ENCODE measurements around the gene MED15. TPM values are rescaled to one million over a fixed set of nuclear protein-coding genes. Genes with fewer than 3 reads are reported as not detected.

Gene MED15
- total and polyA plus RNA-seq, 2 of the 8 experiments (the other 6 are each of a cell fraction or from before 2014, with no cell fraction given), result 28.3 to 57.1 TPM

- Histone ChIP-seq H2AK5ac (ENCODE audit: low read depth, low read length) (no peak overlapping the region), H2AFZ (ENCODE audit: low read length) (no peak overlapping the region), H3K79me2 (ENCODE audit: control insufficient read depth in 1 of 2, insufficient read depth in 2 of 2, low read length in 2 of 2) (no peaks in the 10 kb centered on the region), H4K91ac (replicated peaks; ENCODE audit: insufficient read length, low read length) (no peak overlapping the region), H3K18ac (ENCODE audit: extremely low read depth, low read length) (no peak overlapping the region), H2BK20ac (ENCODE audit: low read length) (no peak overlapping the region), H3K4me3 (ENCODE audit: extremely low read depth in 1 of 4, insufficient read depth in 2 of 4, low read depth in 3 of 4, low read length in 4 of 4) (no peak overlapping the region), H3K27me3 (replicated peaks in 1 of 4; ENCODE audit: control insufficient read depth in 3 of 4, extremely low read depth in 1 of 4, insufficient read depth in 3 of 4, low read length in 3 of 4) (no peaks in the 10 kb centered on the region), H3K4me2 (ENCODE audit: insufficient read depth in 1 of 2, low read depth in 2 of 2, low read length in 2 of 2) (no peak overlapping the region), H2BK120ac (replicated peaks; ENCODE audit: low read depth, low read length) (no peak overlapping the region), H3K56ac (replicated peaks; ENCODE audit: insufficient read length, low read depth, low read length) (no peak overlapping the region), H2BK15ac (ENCODE audit: low read length) (no peak overlapping the region), H3K9me3 (ENCODE audit: insufficient read depth in 2 of 2, low read depth in 1 of 2, low read length in 1 of 2) (no peaks in the 10 kb centered on the region), H3K23ac (ENCODE audit: insufficient read length) (no peak overlapping the region), H3K23me2 (ENCODE audit: low read depth, low read length) (no peaks in the 10 kb centered on the region), H3K79me1 (ENCODE audit: low read depth, low read length) (no peaks in the 10 kb centered on the region), H3K27ac (ENCODE audit: low read depth, low read length) (no peak overlapping the region), H4K20me1 (replicated peaks in 1 of 2; ENCODE audit: control insufficient read depth in 1 of 2, insufficient read depth in 2 of 2, low read length in 2 of 2) (no peaks in the 10 kb centered on the region), H4K8ac (ENCODE audit: extremely low read depth, insufficient read depth, low read length) (no peak overlapping the region; the same call in 1 of the 2 replicates), H3K36me3 (ENCODE audit: control insufficient read depth in 2 of 4, insufficient read depth in 4 of 4, low read length in 3 of 4) (no peaks in the 10 kb centered on the region), H4K5ac (ENCODE audit: insufficient read length, low read depth, low read length) (no peak overlapping the region), H3K4ac (replicated peaks; ENCODE audit: insufficient read length, low read depth, low read length) (no peak overlapping the region), H3K9ac (replicated peaks in 1 of 4; ENCODE audit: extremely low read depth in 1 of 4, low read depth in 3 of 4, low read length in 3 of 4) (no peak overlapping the region), H3K4me1 (replicated peaks in 1 of 4; ENCODE audit: control insufficient read depth in 3 of 4, insufficient read depth in 4 of 4, low read length in 3 of 4) (no peaks in the 10 kb centered on the region), H2BK5ac (ENCODE audit: low read depth, low read length) (no peak overlapping the region), H3K14ac (ENCODE audit: insufficient read length) (no peak overlapping the region), H2BK12ac (ENCODE audit: low read depth, low read length) (no peak overlapping the region)
- FAIRE-seq, result no peak
- no peak for DNase-seq (ENCODE audit: low read depth in 1 of 2, low spot score in 2 of 2)
- ChIA-PET CTCF (ENCODE audit: partially characterized antibody) (interaction anchor here (0.6 to 2.9 kb wide), 4 partner anchors 10 to 986 kb away, joined by 3 to 14 read pairs (median 3); no protein-coding TSS in a partner anchor), POLR2A (ENCODE audit: partially characterized antibody) (interaction anchor here (1.3 kb wide), 1 partner anchor 12 kb away, joined by 3 read pairs; no protein-coding TSS in a partner anchor)
- TF ChIP-seq RNF2 (IDR thresholded peaks at IDR 0.05; ENCODE audit: borderline replicate concordance, low read depth, low read length, missing control alignments, poor library complexity, severe bottlenecking) (no peak), ZNF274 (IDR thresholded peaks at IDR 0.05; ENCODE audit: borderline replicate concordance, extremely low read depth, low read length) (no peak), GTF2F1 (IDR thresholded peaks at IDR 0.05; ENCODE audit: borderline replicate concordance, low read depth, low read length) (no peak), MAFK (IDR thresholded peaks at IDR 0.05; ENCODE audit: low read depth, low read length) (no peak), RFX5 (IDR thresholded peaks at IDR 0.05; ENCODE audit: borderline replicate concordance, low read depth, low read length) (no peak), EP300 (IDR thresholded peaks at IDR 0.05; ENCODE audit: borderline replicate concordance in 1 of 2, low read depth in 2 of 2, low read length in 2 of 2) (no peak), TAF7 (optimal IDR thresholded peaks at IDR 0.05; ENCODE audit: borderline replicate concordance, low read depth, low read length) (no peak), EZH2 (IDR thresholded peaks at IDR 0.05; ENCODE audit: low read depth, low read length, severe bottlenecking) (no peak), SRF (IDR thresholded peaks at IDR 0.05; ENCODE audit: low read depth, low read length) (no peak)
- 75% methylated on average over 4 of the region's 4 CpGs; no CpG with 5 or more reads in 1 of the 2 experiments for WGBS, 2 experiments (ENCODE audit: extremely low coverage in 1 of 2, insufficient coverage in 1 of 2, insufficient read length in 1 of 2, insufficient replicate concordance in 2 of 2, low coverage in 1 of 2, low lambda C conversion rate in 2 of 2, missing lambda C conversion rate in 1 of 2)
Measured at GRCh38 chr22:20618488-20618887, 111.1 kb downstream of the MED15 start.

Measured in H1 (cell line).